ENCODE data around the gene AKAP10.
A peak's percentile ranks its signal among the peaks of the same experiment; 100 is the strongest.
"Not testable (repeated sequence)": the region's sequence is repeated elsewhere in the genome, so short reads cannot be mapped to it uniquely, and the experiment has no call there.

The AKAP10 gene, protein sequence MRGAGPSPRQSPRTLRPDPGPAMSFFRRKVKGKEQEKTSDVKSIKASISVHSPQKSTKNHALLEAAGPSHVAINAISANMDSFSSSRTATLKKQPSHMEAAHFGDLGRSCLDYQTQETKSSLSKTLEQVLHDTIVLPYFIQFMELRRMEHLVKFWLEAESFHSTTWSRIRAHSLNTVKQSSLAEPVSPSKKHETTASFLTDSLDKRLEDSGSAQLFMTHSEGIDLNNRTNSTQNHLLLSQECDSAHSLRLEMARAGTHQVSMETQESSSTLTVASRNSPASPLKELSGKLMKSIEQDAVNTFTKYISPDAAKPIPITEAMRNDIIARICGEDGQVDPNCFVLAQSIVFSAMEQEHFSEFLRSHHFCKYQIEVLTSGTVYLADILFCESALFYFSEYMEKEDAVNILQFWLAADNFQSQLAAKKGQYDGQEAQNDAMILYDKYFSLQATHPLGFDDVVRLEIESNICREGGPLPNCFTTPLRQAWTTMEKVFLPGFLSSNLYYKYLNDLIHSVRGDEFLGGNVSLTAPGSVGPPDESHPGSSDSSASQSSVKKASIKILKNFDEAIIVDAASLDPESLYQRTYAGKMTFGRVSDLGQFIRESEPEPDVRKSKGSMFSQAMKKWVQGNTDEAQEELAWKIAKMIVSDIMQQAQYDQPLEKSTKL

DNA sequence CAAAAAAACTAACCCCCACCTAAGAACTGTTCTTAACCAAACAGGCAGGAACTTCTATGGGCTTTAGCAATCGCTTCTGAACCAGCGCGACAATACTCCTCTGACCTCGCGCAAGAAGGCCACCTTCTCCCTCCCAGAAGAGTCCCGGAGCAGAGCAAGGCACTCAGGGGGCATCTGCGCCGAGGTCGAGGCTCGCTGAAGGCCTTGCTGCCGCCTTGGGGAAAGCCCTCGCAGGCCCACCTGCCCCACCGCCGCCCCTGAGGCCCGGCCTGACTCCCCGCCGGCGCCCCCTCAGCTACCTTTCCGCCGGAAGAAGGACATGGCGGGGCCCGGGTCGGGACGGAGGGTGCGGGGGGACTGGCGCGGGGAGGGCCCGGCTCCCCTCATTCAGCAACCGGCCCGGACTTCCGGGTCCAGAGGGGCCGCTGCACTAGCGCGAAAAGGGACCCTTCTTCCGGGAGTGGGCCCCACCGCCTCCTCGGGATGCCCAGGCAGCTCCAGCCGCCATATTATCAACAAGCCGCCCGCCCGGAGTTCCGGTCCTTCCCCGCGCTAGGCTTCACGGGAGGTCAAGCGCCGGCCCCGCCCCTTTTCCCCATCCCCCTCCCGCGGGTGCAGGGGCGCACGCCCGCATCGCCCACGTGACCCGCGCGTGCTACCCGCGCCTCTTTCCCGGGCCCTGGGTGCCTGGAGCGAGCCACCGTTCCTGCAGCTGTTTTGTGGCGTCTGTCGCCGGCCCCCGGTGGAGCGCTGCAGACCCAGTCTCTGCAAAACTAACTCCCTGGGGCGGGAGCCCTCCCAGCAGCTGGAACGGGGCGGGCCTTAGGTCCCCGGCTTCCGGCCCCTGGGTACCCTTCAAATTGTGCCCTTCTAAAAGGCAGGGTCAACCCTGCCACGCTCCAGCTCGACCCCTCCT lies at the start of gene AKAP10:
Gene AKAP10 (minus strand): TSS at position 536 of the 916 bp plus-strand sequence. CDS start 149 bp downstream, at position 387.
- H3K27me3 ChIP-seq (ENCODE audit: control insufficient read depth, insufficient read depth, low read length) = no peaks in the 10 kb centered on the region
- H3K4me3 ChIP-seq (ENCODE audit: low read length) = peak within 1 kb of the TSS; percentile 99
- H3K9ac ChIP-seq (ENCODE audit: low read length) = peak within 1 kb of the TSS; percentile 96

DNA sequence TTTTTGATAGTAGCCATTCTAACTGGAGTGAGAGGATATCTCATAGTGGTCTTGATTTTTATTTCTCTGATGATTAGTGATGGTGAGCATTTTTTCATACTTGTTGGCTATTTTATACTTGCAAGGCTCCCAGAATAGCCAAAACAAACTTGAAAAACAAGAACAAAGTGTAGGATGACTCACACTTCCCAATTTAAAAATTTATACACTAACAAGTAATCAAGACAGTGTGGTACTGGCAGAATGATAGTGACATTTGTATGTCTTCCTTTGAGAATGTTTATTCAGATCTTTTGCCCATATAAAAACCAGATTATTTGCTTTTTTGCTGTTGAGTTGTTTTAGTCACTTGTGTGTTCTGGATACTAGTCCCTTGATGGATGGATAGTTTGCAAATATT lies 49.3 kb upstream of the AKAP10 start:
- Histone ChIP-seq H3K36me3 (ENCODE audit: control insufficient read depth, low read depth, low read length) (no peaks in the 10 kb centered on the region), H3K27ac (ENCODE audit: low read length) (no peak overlapping the region), H3K9me3 (ENCODE audit: control insufficient read depth, low read depth, low read length) (no peaks in the 10 kb centered on the region), H3K27me3 (ENCODE audit: control insufficient read depth, insufficient read depth, low read length) (no peaks in the 10 kb centered on the region), H3K4me3 (ENCODE audit: low read length) (no peak overlapping the region), H3K4me1 (ENCODE audit: control insufficient read depth, low read depth, low read length) (no peaks in the 10 kb centered on the region), H3K9ac (ENCODE audit: low read length) (no peak overlapping the region)

More for the DNA sequence above, at the start of gene AKAP10:
- peak within 1 kb of the TSS; percentile 95 for H3K27ac ChIP-seq (ENCODE audit: low read length)
- H3K4me1 ChIP-seq (ENCODE audit: control insufficient read depth, low read depth, low read length) = no peaks in the 10 kb centered on the region
- no peaks in the 10 kb centered on the region for H3K9me3 ChIP-seq (ENCODE audit: control insufficient read depth, low read depth, low read length)
- no peaks in the 10 kb centered on the region for H3K36me3 ChIP-seq (ENCODE audit: control insufficient read depth, low read depth, low read length)

DNA sequence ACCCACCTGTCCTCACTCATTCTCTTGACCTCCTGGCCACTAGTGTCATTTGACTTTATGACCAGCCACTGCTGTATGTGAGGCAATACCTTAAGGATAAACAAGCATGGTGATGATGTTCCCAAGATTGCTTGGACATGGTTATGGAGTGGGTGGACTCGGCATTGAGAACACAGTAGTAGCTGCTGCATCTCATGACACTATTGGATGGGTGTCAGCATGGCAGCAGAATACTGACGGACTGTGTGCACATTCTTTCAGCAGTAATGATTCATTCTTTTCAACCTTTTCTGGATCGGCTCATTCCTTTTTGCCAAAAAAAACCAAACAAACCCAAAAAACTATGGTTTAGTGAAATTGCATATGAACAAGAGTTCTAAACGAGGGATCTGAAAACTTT lies 45.1 kb upstream of the AKAP10 start:
- H3K9me3 ChIP-seq (ENCODE audit: control insufficient read depth, low read depth, low read length) = no peaks in the 10 kb centered on the region
- no peaks in the 10 kb centered on the region for H3K27me3 ChIP-seq (ENCODE audit: control insufficient read depth, insufficient read depth, low read length)
- H3K4me1 ChIP-seq (ENCODE audit: control insufficient read depth, low read depth, low read length) = no peaks in the 10 kb centered on the region
- H3K27ac ChIP-seq (ENCODE audit: low read length) = no peak overlapping the region
- no peak overlapping the region for H3K4me3 ChIP-seq (ENCODE audit: low read length)
- H3K9ac ChIP-seq (ENCODE audit: low read length) = no peak overlapping the region
- H3K36me3 ChIP-seq (ENCODE audit: control insufficient read depth, low read depth, low read length) = no peaks in the 10 kb centered on the region

DNA sequence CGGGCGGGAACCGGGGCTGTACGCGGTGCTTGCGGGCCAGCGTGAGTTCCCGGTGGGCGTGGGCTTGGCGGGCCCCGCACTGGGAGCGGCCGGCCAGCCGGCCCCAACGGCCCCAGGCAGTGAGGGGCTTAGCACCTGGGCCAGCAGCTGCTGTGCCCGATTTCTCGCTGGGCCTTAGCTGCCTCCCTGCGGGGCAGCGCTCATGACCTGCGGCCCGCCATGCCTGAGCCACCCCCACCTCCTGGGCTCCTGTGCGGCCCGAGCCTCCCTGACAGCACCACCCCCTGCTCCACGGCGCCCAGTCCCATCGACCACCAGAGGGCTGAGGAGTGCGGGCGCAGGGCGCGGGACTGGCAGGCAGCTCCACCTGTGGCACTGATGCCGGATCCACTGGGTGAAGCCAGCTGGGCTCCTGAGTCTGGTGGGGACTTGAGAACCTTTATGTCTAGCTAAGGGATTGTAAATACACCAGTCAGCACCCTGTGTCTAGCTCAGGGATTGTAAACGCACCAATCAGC lies 38.9 kb upstream of the AKAP10 start:
- H3K27me3 ChIP-seq (ENCODE audit: control insufficient read depth, insufficient read depth, low read length); H3K36me3 ChIP-seq (ENCODE audit: control insufficient read depth, low read depth, low read length): not testable (repeated sequence)

DNA sequence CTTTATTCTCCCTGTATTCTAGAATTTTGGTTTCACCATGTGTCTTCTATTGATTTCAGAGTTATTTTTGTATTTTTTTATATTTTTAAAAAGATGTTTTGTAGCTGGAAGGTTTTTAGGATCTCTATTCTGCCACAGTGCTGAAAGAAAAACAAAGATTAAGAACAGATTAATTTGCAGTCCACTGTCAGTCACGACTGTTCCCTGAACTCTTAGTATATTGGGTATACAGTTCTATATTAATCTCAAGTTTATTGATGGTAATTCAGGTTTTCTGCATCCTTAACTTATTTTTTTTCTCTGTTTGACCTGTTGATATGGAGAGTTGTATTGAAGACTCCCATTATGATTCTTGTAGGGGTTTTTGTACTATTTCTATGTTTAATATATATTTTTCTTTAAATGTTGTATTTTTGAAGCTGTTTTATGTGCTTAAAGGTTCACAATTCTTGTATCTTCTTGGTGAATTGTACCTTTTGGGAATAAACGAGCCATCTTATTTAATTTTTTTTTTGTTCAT lies 34.4 kb upstream of the AKAP10 start:
- Histone ChIP-seq H3K27ac (ENCODE audit: low read length) (no peak overlapping the region), H3K4me1 (ENCODE audit: control insufficient read depth, low read depth, low read length) (peaks cover 7% of the 10 kb centered on the region), H3K36me3 (ENCODE audit: control insufficient read depth, low read depth, low read length) (no peaks in the 10 kb centered on the region), H3K9ac (ENCODE audit: low read length) (no peak overlapping the region), H3K27me3 (ENCODE audit: control insufficient read depth, insufficient read depth, low read length) (peaks cover 38% of the 10 kb centered on the region), H3K9me3 (ENCODE audit: control insufficient read depth, low read depth, low read length) (no peaks in the 10 kb centered on the region), H3K4me3 (ENCODE audit: low read length) (no peak overlapping the region)

More for the DNA sequence above, 38.9 kb upstream of the AKAP10 start:
- not testable (repeated sequence) for H3K4me1 ChIP-seq (ENCODE audit: control insufficient read depth, low read depth, low read length); H3K9me3 ChIP-seq (ENCODE audit: control insufficient read depth, low read depth, low read length); H3K27ac ChIP-seq (ENCODE audit: low read length); H3K9ac ChIP-seq (ENCODE audit: low read length); H3K4me3 ChIP-seq (ENCODE audit: low read length)

DNA sequence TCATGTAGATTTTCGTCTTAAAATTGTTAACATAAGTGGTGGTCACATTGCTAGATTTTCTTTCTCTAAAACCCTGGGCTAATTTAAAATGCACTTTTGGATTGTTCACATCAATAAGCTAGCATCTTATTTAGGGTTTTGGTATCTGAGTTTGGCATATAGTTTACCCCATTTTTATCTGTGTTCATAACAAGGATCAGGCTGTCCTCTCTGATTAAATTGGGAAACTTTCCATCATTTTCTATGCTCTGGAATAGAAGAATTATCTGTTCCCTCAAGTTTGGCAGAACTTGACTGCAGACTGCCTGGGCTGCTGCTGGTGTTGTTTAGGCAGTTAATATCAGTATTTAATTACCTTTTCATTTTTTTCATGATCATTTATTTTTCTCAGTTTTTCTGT lies 33.3 kb upstream of the AKAP10 start:
- Histone ChIP-seq H3K4me1 (ENCODE audit: control insufficient read depth, low read depth, low read length) (peaks cover 7% of the 10 kb centered on the region), H3K36me3 (ENCODE audit: control insufficient read depth, low read depth, low read length) (no peaks in the 10 kb centered on the region), H3K4me3 (ENCODE audit: low read length) (no peak overlapping the region), H3K9ac (ENCODE audit: low read length) (no peak overlapping the region), H3K9me3 (ENCODE audit: control insufficient read depth, low read depth, low read length) (no peaks in the 10 kb centered on the region), H3K27ac (ENCODE audit: low read length) (no peak overlapping the region), H3K27me3 (ENCODE audit: control insufficient read depth, insufficient read depth, low read length) (peaks cover 38% of the 10 kb centered on the region)

DNA sequence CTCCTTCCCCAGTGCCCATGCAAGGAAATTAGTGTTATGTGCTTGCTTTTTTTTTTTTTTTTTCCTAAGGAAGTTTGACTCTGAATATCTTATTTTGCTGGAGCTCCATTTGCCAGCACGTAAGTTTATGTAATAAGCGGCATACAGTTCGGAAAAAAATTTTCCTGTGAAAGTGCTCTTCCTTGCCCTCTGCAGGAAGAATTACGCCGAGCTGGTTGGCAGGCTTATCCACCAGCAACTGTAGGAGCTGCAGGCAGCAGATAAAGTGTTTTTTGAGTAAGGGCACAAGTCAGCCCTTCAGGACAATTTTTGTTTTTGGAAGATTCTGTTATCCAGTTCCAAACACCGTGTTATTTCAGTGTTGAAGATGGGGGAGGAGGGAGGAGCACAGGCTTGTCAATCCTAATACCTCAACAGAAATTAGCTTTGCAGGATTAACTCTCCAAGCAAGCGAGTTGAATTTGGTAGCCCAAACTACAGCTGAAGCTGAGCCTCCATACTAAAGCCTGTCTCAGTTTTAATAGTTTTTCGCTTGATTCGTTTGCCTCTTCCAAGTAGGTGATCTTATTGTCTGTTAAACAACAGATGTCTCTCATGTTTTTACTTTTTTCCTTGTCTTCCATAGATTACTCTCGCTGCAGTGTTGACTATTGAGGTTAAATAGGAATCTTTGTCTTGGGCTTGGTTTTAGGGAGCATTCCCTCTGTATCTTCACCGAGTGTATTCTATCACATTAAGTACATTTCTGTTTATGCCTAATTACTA lies 32.7 kb upstream of the AKAP10 start:
- no peak overlapping the region for H3K27ac ChIP-seq (ENCODE audit: low read length)
- peaks cover 7% of the 10 kb centered on the region for H3K4me1 ChIP-seq (ENCODE audit: control insufficient read depth, low read depth, low read length)
- H3K9me3 ChIP-seq (ENCODE audit: control insufficient read depth, low read depth, low read length) = no peaks in the 10 kb centered on the region
- no peaks in the 10 kb centered on the region for H3K36me3 ChIP-seq (ENCODE audit: control insufficient read depth, low read depth, low read length)
- no peak overlapping the region for H3K9ac ChIP-seq (ENCODE audit: low read length)
- peaks cover 38% of the 10 kb centered on the region for H3K27me3 ChIP-seq (ENCODE audit: control insufficient read depth, insufficient read depth, low read length)
- H3K4me3 ChIP-seq (ENCODE audit: low read length) = peak overlapping the region; percentile 82

DNA sequence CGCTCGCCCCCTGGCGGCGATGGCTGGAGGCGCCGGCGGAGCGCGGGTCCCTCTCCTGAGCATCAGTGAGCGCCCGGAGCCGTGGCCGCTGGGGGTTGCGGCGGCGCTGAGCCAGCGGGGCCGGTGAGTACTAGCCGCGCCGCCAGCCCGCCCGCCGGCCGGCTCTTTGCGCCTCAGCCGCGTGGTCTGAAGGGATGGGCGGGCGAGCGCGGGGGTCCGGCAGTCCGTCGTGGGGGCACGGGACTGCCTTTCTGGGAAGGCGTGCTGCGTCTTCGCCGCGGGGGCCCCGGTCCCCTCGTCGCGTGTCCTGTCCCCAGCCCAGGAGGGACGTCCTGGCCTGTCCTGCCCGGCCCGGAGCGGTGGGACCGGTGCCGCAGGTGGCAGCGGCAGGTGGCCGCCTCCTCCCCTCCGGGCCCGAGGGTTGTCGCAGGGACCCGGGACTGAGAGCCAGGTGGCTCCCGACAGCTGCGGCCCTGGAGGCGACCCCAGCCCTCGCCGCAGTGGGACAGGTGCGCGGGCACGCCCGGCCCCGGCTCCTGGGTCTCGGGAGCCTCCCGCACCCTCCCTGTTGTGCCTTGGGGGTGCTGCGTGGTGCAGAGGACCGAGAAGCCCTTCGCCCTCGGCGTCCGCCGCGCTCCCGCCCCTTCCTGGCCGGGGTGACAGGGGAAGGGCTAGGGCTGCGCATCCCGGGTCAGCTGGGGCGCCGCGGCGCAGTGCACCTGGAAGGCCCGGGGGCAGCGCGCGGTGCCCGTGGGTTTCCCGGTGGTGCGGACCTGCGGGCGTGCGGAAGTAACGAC lies 31.9 kb upstream of the AKAP10 start, which contains the start of gene SPECC1:
Gene SPECC1 (plus strand): TSS at position 58 of the 797 bp plus-strand sequence. CDS start 87,293 bp downstream, outside the sequence.
- Histone ChIP-seq H3K9me3 (ENCODE audit: control insufficient read depth, low read depth, low read length) (no peaks in the 10 kb centered on the region), H3K27me3 (ENCODE audit: control insufficient read depth, insufficient read depth, low read length) (peaks cover 38% of the 10 kb centered on the region), H3K4me1 (ENCODE audit: control insufficient read depth, low read depth, low read length) (peaks cover 7% of the 10 kb centered on the region), H3K36me3 (ENCODE audit: control insufficient read depth, low read depth, low read length) (no peaks in the 10 kb centered on the region), H3K4me3 (ENCODE audit: low read length) (peak within 1 kb of the TSS; percentile 82), H3K27ac (ENCODE audit: low read length) (no peak within 1 kb of the TSS), H3K9ac (ENCODE audit: low read length) (peak within 1 kb of the TSS; percentile 27)

DNA sequence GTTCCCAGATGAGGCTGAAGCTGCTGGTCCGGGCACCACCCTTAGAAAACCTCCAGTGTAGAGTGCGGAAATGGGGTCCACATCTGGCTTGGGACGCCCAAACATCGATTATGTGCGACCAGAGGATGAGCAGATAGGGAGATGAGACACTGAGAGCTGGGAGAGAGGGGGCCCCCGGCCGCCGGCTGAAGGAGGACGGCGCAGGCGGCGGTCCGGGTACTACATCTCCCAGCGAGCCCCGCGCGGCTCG lies 31.3 kb upstream of the AKAP10 start:
- Histone ChIP-seq H3K27ac (ENCODE audit: low read length) (no peak overlapping the region), H3K9me3 (ENCODE audit: control insufficient read depth, low read depth, low read length) (no peaks in the 10 kb centered on the region), H3K4me1 (ENCODE audit: control insufficient read depth, low read depth, low read length) (peaks cover 7% of the 10 kb centered on the region), H3K9ac (ENCODE audit: low read length) (no peak overlapping the region), H3K36me3 (ENCODE audit: control insufficient read depth, low read depth, low read length) (no peaks in the 10 kb centered on the region), H3K27me3 (ENCODE audit: control insufficient read depth, insufficient read depth, low read length) (peaks cover 38% of the 10 kb centered on the region), H3K4me3 (ENCODE audit: low read length) (peak overlapping the region; percentile 82)

Measured in iPS-18a (cell line).